ENCODE measurements around the gene COG5. TPM values are rescaled to one million over a fixed set of nuclear protein-coding genes. Genes with fewer than 3 reads are reported as not detected.

COG5 gene
- total and polyA plus RNA-seq, 2 experiments from 2014 or later: 15.4 to 36.5 TPM

DNA sequence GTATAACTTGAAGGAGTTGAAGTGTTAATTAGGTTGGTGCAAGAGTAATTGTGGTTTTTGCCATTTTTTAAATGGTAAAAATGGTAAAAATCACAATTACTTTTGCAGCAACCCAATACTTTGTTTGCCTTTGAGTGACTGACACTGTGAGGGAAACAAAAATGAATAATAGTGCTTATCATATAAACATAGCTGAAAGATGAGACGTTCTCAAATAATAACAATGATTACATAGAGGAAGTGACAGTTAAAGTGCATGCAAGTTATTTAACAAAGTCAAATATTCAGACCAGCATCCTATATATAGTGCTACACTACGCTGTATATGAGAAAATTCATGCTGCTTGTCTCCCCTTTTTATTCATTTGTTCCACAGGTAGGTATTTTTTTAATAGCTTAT is 399.6 kb downstream of the COG5 start (continued):
- TF ChIP-seq ZNF462 (CRISPR knock-in tag; IDR thresholded peaks at IDR 0.05) (no peak), EZH2 (IDR thresholded peaks at IDR 0.05; ENCODE audit: low read depth, unreplicated experiment) (no peak), CTCF (conservative IDR thresholded peaks at IDR 0.05; ENCODE audit: low read depth in 2 of 2) (no peak)

GRCh38 chr7:107162475-107162874 is 401.2 kb downstream of the COG5 start:
- H3F3A ChIP-seq (replicated peaks; ENCODE audit: low read depth): no peaks in the 10 kb centered on the region
- no peaks in the 10 kb centered on the region for H3K9me3 Mint-ChIP-seq
- no peaks in the 10 kb centered on the region for H4K20me1 ChIP-seq (replicated peaks; ENCODE audit: insufficient read depth)
- H2AFZ ChIP-seq: no peak overlapping the region
- ATAC-seq (no peak), DNase-seq (ENCODE audit: low spot score) (no peak)
- no peaks in the 10 kb centered on the region for H3K9me2 ChIP-seq (ENCODE audit: insufficient read depth)
- H3K36me3 ChIP-seq (ENCODE audit: insufficient read depth): no peaks in the 10 kb centered on the region
- H3K4me1 ChIP-seq (ENCODE audit: insufficient read depth): peaks cover 7% of the 10 kb centered on the region
- no peak overlapping the region for H3K4me3 ChIP-seq
- no peak overlapping the region for H3K27ac Mint-ChIP-seq
- TF ChIP-seq REST (IDR thresholded peaks at IDR 0.05; ENCODE audit: unreplicated experiment) (no peak), JUNB (IDR thresholded peaks at IDR 0.05; ENCODE audit: unreplicated experiment) (no peak), EZH2phosphoT487 (IDR thresholded peaks at IDR 0.05; ENCODE audit: unreplicated experiment) (no peak)
- H3K4me1 Mint-ChIP-seq: peaks cover 15% of the 10 kb centered on the region; the same call in 2 of the 3 replicates
- no peaks in the 10 kb centered on the region for H3K36me3 Mint-ChIP-seq (ENCODE audit: low read depth)
- H3K79me2 ChIP-seq (replicated peaks; ENCODE audit: insufficient read depth): no peaks in the 10 kb centered on the region
- H3K27me3 ChIP-seq (ENCODE audit: insufficient read depth): no peaks in the 10 kb centered on the region
- no peak overlapping the region for H3K4me3 Mint-ChIP-seq
- no peak overlapping the region for H3K27ac ChIP-seq (ENCODE audit: low read depth)
- no peak overlapping the region for H3K4me2 ChIP-seq
- H3K27me3 Mint-ChIP-seq (ENCODE audit: insufficient read depth, low read depth, poor library complexity): no peaks in the 10 kb centered on the region
